ENCODE data around the gene TAC4. TPM values are rescaled to one million over a fixed set of nuclear protein-coding genes. Genes with fewer than 3 reads are reported as not detected.
A peak's percentile ranks its signal among the peaks of the same experiment; 100 is the strongest.

Gene TAC4
- total and polyA plus RNA-seq, 2 experiments from 2014 or later = not detected

DNA sequence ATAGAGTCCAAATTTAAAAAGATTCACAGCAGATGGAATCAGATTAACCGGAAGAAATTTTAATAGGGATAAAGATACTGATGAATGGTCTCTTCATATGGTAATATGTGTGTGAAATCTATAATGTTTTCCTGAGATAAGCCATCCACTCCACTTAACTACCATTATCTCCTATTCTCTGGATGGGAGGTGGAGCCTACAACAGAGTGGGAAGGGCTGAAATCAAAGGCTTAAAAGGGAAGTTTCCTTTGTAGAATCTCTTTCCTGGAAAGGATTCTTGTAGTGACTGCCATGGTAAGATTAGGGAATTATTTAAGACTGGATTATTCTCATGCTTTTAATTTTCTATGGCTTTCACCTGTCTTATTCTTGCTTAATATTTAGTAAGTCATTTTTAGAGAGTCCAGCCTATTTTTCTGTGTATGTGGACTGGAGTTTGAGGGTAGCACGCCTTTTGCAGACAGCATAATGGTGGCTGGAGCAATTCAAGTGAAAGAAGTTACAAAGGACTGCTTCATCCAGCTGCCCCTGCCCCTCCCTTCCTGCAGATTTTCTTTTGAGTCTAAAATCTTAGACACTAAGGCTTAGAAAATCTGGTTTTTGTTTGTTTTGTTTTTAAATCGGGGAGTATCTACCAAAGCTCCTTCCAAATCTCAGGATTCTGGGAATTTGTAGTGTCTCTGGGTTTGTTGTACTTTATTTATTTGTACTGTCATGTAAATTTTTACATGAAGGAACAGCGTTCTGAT, 32.9 kb downstream of the TAC4 start:
- peak overlapping the region; percentile 56; the same call in 1 of the 2 replicates for H3K27ac ChIP-seq
- no peaks in the 10 kb centered on the region for H3K9me3 ChIP-seq (ENCODE audit: low read depth)
- peaks cover 26% of the 10 kb centered on the region for H3K4me1 ChIP-seq (ENCODE audit: insufficient read depth)
- WGBS, 2 experiments (ENCODE audit: low coverage in 1 of 2, low lambda C conversion rate in 2 of 2, missing lambda C conversion rate in 2 of 2) = 35 to 47% methylated on average over 4 of the region's 4 CpGs
- DNase-seq = no peak
- TF ChIP-seq EZH2 (IDR thresholded peaks at IDR 0.05; ENCODE audit: insufficient read depth, poor library complexity, severe bottlenecking) = no peak
- no peak for TF ChIP-seq EZH2phosphoT487 (IDR thresholded peaks at IDR 0.05; ENCODE audit: insufficient read depth, low read depth)
- H3K4me3 ChIP-seq = no peak overlapping the region
- no peaks in the 10 kb centered on the region for H3K9me2 ChIP-seq (ENCODE audit: insufficient read depth)
- H3K79me2 ChIP-seq (ENCODE audit: insufficient read depth) = peaks cover 39% of the 10 kb centered on the region
- H3K9ac ChIP-seq = peak overlapping the region; percentile 35; the same call in 1 of the 2 replicates
- no peaks in the 10 kb centered on the region for H3K27me3 ChIP-seq (replicated peaks; ENCODE audit: insufficient read depth)
- no peak overlapping the region for H2AFZ ChIP-seq
- peak overlapping the region; percentile 13 for H3K4me2 ChIP-seq (ENCODE audit: unreplicated experiment)
- H4K20me1 ChIP-seq (ENCODE audit: insufficient read depth) = no peaks in the 10 kb centered on the region
- in situ Hi-C loops (cut with MboI) = no loop called here
- H3K36me3 ChIP-seq (ENCODE audit: low read depth) = peaks cover 48% of the 10 kb centered on the region
- peaks cover 27% of the 10 kb centered on the region for H3F3A ChIP-seq (ENCODE audit: insufficient read depth)

DNA sequence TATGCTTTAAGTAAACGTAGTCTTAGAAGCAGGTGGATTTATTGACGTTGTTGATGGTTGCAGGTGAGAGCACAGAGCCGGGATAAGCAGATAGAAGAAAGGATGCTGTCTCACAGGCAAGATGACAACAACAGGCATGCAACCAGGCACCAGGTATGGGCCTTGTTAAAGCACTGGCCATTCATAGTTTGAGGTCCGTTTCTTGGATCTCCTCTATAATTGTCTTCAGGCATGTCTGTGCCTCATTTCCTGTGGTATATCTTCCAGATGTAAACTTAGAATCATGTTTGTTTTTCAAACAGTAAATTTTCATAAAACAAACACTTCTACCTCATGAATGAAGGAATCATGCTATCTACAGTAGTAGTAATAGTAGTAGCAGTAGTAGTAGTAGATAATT, 38.8 kb downstream of the TAC4 start:
- Histone ChIP-seq H4K20me1 (ENCODE audit: insufficient read depth) (no peaks in the 10 kb centered on the region), H3F3A (ENCODE audit: insufficient read depth) (peaks cover 19% of the 10 kb centered on the region), H3K4me1 (ENCODE audit: insufficient read depth) (0 out of 2 replicates have a peak, but pooled peaks cover 10% of the 10 kb centered on the region), H3K9me3 (ENCODE audit: low read depth) (no peaks in the 10 kb centered on the region), H3K4me3 (no peak overlapping the region), H3K9ac (no peak overlapping the region), H3K79me2 (ENCODE audit: insufficient read depth) (peaks cover 66% of the 10 kb centered on the region), H3K36me3 (ENCODE audit: low read depth) (peaks cover 57% of the 10 kb centered on the region), H3K9me2 (ENCODE audit: insufficient read depth) (no peaks in the 10 kb centered on the region), H3K4me2 (ENCODE audit: unreplicated experiment) (no peak overlapping the region), H2AFZ (no peak overlapping the region), H3K27me3 (replicated peaks; ENCODE audit: insufficient read depth) (no peaks in the 10 kb centered on the region), H3K27ac (no peak overlapping the region)
- WGBS, 2 experiments (ENCODE audit: low coverage in 1 of 2, low lambda C conversion rate in 2 of 2, missing lambda C conversion rate in 2 of 2) = 58 to 61% methylated on average over 4 of the region's 4 CpGs
- TF ChIP-seq EZH2 (IDR thresholded peaks at IDR 0.05; ENCODE audit: insufficient read depth, poor library complexity, severe bottlenecking) (no peak), EZH2phosphoT487 (IDR thresholded peaks at IDR 0.05; ENCODE audit: insufficient read depth, low read depth) (no peak)
- no peak for DNase-seq
- in situ Hi-C loops (cut with MboI) = no loop called here

DNA sequence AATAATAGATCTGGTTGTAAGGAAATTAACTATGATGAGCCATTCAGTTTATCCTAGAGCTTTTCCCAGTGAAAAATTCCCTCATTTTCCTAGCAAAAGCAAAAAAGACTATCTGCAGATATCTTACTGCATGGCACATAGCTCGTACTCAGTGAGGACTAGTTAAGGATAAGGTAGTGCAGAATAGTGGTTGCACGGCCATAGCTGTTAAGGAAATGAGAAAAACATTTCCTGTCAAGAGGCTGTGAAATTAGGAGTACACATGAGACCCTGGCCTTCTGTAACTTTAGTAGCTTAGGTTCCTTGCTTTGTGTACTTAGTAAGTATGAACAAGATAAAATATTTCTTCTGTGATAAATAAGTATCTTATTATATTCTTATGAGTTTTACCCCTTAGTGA, 49.1 kb downstream of the TAC4 start:
- Histone ChIP-seq H3K27me3 (replicated peaks; ENCODE audit: insufficient read depth) (no peaks in the 10 kb centered on the region), H3K4me2 (ENCODE audit: unreplicated experiment) (no peak overlapping the region), H4K20me1 (ENCODE audit: insufficient read depth) (no peaks in the 10 kb centered on the region; the same call in 1 of the 2 replicates), H3K9ac (no peak overlapping the region), H3F3A (ENCODE audit: insufficient read depth) (peaks cover 5% of the 10 kb centered on the region), H3K9me3 (ENCODE audit: low read depth) (no peaks in the 10 kb centered on the region), H3K4me1 (ENCODE audit: insufficient read depth) (peaks cover 5% of the 10 kb centered on the region), H3K36me3 (ENCODE audit: low read depth) (peaks cover 51% of the 10 kb centered on the region), H3K27ac (no peak overlapping the region; the same call in 1 of the 2 replicates), H3K4me3 (no peak overlapping the region), H3K79me2 (ENCODE audit: insufficient read depth) (peaks cover 99% of the 10 kb centered on the region), H3K9me2 (ENCODE audit: insufficient read depth) (no peaks in the 10 kb centered on the region), H2AFZ (no peak overlapping the region)
- TF ChIP-seq EZH2 (IDR thresholded peaks at IDR 0.05; ENCODE audit: insufficient read depth, poor library complexity, severe bottlenecking) (no peak), EZH2phosphoT487 (IDR thresholded peaks at IDR 0.05; ENCODE audit: insufficient read depth, low read depth) (no peak)
- WGBS, 2 experiments (ENCODE audit: low coverage in 1 of 2, low lambda C conversion rate in 2 of 2, missing lambda C conversion rate in 2 of 2) = 88 to 96% methylated on average over 2 of the region's 2 CpGs
- in situ Hi-C loops (cut with MboI) = no loop called here
- no peak for DNase-seq

DNA sequence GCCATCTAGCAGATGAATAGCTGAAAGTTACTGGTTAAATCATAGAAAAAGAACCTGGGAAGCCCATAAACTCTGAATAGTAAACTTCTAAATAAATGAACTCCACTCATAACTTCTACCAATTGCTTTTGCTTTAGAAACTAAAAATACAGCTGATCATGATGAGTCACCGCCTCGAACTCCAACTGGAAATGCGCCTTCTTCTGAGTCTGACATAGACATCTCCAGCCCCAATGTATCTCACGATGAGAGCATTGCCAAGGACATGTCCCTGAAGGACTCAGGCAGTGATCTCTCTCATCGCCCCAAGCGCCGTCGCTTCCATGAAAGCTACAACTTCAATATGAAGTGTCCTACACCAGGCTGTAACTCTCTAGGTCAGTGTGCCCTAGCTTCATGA, 49.7 kb downstream of the TAC4 start:
- in situ Hi-C loops (cut with MboI) = no loop called here
- peaks cover 5% of the 10 kb centered on the region for H3F3A ChIP-seq (ENCODE audit: insufficient read depth)
- no peaks in the 10 kb centered on the region for H3K9me3 ChIP-seq (ENCODE audit: low read depth)
- H3K9ac ChIP-seq = no peak overlapping the region; the same call in 1 of the 2 replicates
- no peak overlapping the region for H3K4me3 ChIP-seq
- H3K27me3 ChIP-seq (replicated peaks; ENCODE audit: insufficient read depth) = no peaks in the 10 kb centered on the region
- DNase-seq = peak; percentile 71
- H3K4me1 ChIP-seq (ENCODE audit: insufficient read depth) = peaks cover 5% of the 10 kb centered on the region
- no peak overlapping the region for H3K4me2 ChIP-seq (ENCODE audit: unreplicated experiment)
- H3K27ac ChIP-seq = peak overlapping the region; percentile 24; the same call in 1 of the 2 replicates
- H4K20me1 ChIP-seq (ENCODE audit: insufficient read depth) = no peaks in the 10 kb centered on the region; the same call in 1 of the 2 replicates
- WGBS, 2 experiments (ENCODE audit: low coverage in 1 of 2, low lambda C conversion rate in 2 of 2, missing lambda C conversion rate in 2 of 2) = 78 to 82% methylated on average over 8 of the region's 8 CpGs
- peaks cover 49% of the 10 kb centered on the region for H3K36me3 ChIP-seq (ENCODE audit: low read depth)
- H3K9me2 ChIP-seq (ENCODE audit: insufficient read depth) = no peaks in the 10 kb centered on the region
- H3K79me2 ChIP-seq (ENCODE audit: insufficient read depth) = peaks cover 100% of the 10 kb centered on the region
- H2AFZ ChIP-seq = no peak overlapping the region
- no peak for TF ChIP-seq EZH2phosphoT487 (IDR thresholded peaks at IDR 0.05; ENCODE audit: insufficient read depth, low read depth)
